Measurements from ENCODE around the gene PGBD1.

DNA sequence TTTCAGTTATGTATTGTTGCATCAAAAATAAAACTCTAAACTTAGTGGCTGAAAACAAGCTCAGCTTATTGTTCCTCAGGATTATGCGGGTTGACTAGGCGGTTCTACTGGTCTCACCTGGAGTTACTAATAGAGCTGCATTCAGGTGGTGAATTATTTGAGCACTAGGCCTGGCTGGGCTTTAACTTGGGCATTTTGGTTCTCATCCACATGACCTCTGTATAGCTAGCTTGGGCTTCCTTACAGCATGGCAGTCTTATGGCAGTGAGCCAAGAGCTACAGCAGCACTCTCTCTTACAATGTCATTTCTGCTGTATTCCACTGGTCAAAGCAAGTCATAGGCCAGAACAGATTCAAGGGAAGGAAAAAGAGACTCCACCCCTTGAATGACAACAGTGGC is 1.6 kb downstream of the PGBD1 start:
- TF ChIP-seq POLR2A (IDR thresholded peaks at IDR 0.05) (no peak), EP300 (IDR thresholded peaks at IDR 0.05) (no peak), POLR2AphosphoS5 (IDR thresholded peaks at IDR 0.05) (no peak)

All from gastroesophageal sphincter (tissue), 2 donors.